Fibroblast of peridontal ligament (primary cell): ENCODE measurements around the gene CBX2.

ENCODE experiments used
- DNase-seq: peaks from one replicate; pipeline ENCODE4 v3.0.0-alpha.2; 2010; ENCODE audit errors: extremely low read depth

CBX2 gene

GRCh38 chr17:79826841-79827578 lies 49.1 kb downstream of the CBX2 start:
- no peak for DNase-seq

GRCh38 chr17:79829004-79829403 lies 51.1 kb downstream of the CBX2 start:
- DNase-seq: no peak

GRCh38 chr17:79829457-79829856 lies 51.5 kb downstream of the CBX2 start:
- no peak for DNase-seq

DNA sequence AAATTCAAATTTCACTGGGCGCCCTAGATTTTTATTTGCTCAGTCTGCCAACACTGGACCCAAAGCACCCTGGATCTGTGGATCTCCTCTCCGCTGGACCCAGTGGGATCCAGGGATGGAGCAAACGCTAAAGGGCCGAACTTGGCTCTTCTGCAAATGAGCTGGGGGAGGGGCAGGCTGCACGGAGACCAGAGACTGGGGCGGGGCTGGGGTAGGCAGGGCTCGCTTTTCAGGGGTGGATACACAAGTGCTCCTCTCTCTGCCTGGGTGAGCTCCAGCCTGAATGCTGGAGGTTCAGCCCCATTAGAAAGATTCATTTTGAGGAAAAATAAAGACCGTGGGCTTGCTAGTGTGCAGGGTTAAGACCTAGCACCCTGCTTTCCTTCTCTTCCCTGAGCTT lies 52.4 kb downstream of the CBX2 start:
- no peak for DNase-seq

DNA sequence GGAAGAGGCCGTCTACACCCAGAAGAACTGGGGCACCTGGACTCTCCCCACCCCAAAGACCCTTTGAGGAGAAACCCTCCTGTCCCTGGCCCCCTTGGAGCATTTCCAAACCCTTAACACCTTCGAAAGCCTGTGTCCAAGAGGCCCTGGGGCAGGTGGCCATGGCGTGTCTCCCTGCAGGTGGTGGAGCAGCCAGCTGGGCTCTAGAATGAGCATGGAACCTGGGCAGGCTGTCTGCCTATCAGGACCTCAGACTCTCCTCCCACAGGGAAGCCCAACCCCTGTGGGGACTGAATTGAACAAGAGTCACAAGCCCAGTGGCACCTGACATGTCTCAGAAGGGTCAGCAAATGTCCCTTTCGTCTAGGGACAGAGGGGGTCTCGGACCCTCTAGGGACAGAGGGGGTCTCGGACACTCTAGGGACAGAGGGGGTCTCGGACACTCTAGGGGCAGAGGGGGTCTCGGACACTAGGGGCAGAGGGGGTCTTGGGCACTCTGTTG lies 52.9 kb downstream of the CBX2 start:
- no peak for DNase-seq

DNA sequence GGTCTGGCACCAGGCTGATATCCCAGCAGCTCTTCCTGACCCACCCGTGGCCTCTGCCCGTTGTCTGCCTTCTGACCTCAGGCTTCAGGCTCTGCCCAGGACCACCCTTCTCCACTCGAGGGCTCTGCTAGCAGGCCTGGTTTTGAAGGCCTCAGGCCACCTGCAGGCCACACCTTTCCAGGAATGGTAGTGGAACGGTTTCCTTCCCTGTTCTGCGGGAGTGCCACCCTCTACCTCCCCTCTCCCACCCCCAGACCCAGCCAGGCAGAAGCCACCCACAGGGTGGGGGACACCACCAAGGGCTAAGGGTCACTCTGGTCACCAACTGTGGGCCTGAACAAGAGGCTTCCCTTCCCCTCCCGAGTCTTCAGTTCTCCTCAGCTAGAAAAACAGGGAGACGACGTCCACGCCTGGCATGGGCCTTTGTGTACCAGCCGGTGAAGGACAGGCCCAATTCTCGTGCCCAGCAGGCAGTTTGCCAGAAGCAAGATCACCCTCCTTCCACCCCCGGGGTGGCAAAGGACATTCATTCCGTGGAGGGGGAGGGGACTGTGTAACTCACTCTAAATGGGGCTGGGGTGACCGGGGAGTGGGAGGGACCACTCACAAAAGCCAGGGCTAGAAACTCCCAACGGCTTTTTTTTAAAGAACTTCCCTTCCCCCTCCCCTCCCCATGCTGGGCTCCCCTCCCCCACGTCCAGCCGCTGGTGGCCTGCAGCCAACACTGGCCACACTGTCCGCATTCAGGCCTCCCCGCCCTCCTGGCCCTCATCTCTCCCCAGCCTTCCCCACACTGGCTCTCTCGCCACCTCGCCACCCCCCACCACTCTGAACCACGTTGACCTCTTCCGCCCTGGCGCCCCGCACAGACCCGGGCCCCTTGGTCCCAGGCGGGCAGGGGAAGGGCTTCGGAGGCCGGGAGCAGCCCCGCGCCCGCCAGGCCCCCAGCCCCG lies 53.6 kb downstream of the CBX2 start:
- no peak for DNase-seq

DNA sequence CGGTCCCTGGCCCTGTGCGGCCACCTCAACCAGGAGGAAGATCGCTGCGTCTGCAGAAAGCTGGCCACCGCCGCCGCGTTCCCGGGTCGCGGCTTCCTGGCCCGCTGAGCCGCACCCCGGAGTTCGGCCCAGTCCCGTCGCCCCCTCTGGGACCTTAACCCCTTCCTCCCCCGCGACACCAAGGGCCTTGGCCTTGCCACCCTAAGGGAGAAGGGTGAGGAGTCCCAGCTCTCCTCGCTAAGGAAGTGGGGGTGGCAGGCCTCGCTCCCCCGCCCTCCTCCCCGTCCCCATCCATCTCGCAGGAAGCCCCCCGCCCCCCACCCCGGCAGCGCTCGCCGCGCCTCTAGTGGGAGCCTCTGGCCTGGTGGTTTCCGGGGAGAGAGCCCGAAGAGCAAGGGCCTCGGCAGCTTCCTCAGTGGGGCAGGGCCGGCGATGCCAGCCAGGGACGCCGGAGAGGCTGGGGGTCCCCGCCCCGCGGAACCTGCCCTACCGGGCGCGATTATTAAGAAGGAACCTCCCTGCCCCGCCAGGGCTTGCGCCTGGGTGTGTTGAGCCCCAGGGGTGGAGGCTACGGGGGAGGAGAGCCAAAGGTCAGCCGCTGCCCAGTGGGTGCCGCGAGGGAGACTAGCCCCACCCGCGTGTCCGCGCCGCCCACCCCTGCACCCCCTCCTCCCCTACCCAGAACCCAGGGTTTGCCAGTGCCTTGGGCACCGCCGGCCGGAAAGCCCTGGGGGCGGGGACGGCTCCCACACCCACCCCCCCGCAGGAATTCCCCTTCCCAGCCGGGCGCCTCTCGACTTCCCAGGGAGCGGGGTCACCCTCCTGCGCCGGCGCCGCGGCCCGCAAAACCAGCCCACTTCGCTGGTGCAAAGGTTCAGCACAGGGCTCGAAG lies 54.5 kb downstream of the CBX2 start:
- DNase-seq: no peak

DNA sequence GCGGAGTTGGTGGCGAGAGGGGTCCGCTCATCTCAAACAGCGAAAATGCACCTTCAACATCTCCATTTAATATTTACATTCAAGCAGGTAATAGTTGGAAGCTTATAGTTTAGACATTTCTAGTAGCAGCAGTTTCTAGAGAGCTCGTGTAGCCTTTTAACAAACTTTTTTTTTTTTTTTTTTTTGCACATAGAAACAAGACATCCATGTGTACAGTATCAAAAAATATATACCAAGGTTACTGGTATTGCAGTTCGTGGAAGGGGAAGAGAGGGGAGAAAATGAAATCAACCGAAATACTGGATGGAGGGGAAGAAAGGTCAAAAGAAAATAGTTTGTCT lies 55.1 kb downstream of the CBX2 start:
- DNase-seq: no peak

- DNase-seq: no peak
Observed at GRCh38 chr17:79833744-79834564, 56.0 kb downstream of the CBX2 start.

DNA sequence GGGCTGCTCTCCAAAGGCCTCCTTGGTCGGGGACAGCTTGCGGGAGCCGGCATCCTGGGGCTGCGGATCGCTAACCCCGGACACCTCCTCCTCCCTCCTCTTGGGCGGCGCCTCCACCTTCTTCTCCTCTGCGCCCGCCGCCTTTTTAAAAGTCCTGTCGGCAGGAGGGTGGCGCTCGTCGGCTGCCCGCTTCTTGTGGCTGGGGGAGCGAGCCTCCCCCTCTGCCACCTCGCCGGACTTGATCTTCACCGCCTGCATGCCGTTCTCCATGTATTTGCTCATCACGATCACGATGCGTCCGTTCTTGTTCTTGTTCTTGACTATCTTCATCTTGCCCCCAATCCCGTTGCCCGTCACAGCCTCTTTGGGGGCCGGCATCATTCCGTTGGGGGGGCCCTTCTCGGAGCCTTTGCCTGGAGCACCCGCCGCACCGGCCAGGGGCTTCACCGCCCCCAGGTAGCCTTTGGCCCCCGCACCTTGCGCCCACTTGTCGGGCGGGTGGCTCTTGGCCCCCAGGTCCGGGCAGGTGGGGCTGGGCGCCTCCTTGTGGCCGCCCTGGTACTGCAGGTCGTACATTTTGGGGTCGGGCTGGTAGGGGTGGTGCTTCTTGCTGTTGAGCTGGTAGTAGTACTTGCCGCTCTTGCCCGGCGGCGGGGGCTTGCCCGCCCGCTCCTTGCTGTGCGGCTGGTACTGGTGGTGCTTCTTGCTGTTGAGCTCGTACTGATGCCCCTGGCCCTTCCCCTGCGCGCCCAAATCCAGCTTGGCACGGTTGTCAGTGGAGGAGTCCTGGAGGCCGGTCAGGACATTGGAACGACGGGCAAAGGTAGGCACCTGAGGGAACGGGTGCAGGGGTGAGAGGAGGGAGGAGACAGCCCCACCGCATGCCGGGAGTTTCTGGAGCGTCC lies 56.9 kb downstream of the CBX2 start:
- no peak for DNase-seq

DNA sequence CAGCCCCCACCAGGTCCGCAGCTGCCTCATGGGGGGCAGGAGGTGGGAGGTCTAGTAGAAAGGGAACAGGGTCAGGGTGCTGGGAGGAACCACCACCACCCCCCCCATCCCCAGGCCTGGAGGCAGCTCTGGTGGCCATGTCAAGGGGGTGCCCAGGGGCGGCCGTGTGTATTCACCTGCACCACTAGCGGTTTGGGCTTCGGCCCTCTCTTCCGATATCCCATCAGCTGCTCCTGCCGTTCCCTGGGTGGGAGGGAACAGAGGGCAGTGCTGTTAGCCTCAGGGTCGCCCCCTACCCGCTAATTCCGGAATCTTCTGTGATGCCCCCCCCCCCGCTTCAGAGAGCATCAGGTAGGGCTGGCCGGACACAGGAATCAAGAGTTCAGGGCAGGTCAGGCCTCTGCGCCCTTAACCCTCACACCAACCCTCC lies 57.5 kb downstream of the CBX2 start:
- no peak for DNase-seq

DNA sequence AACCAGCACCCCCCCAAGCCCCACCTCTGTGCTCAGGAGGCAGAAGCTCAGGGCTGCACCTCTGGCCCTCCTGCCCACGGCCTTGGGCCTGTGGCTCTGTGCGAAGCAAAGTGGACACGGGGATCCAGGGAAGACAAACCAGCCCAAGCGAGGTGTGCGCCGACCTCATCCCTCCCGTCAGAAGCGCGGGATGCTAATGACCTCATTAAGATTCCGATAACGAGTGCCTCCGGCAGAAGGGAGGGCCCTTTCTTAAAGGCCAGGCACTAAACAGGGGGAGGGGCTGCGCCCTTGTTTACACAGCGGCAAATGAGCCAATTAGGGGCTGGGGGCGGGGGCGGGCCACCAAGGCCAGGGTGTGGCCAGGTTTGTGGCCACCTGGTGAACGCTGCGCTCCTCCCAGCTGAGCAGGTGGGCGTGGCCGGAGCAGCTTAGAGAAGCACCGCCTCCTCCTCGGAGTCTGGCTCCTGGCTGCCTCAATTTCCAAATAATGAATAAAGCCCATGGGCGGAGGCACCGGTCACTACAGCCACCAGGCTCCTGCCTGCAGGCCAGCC lies 58.1 kb downstream of the CBX2 start:
- DNase-seq: no peak

- DNase-seq: peak; percentile 36
Observed at GRCh38 chr17:79836510-79836971, 58.6 kb downstream of the CBX2 start.

DNA sequence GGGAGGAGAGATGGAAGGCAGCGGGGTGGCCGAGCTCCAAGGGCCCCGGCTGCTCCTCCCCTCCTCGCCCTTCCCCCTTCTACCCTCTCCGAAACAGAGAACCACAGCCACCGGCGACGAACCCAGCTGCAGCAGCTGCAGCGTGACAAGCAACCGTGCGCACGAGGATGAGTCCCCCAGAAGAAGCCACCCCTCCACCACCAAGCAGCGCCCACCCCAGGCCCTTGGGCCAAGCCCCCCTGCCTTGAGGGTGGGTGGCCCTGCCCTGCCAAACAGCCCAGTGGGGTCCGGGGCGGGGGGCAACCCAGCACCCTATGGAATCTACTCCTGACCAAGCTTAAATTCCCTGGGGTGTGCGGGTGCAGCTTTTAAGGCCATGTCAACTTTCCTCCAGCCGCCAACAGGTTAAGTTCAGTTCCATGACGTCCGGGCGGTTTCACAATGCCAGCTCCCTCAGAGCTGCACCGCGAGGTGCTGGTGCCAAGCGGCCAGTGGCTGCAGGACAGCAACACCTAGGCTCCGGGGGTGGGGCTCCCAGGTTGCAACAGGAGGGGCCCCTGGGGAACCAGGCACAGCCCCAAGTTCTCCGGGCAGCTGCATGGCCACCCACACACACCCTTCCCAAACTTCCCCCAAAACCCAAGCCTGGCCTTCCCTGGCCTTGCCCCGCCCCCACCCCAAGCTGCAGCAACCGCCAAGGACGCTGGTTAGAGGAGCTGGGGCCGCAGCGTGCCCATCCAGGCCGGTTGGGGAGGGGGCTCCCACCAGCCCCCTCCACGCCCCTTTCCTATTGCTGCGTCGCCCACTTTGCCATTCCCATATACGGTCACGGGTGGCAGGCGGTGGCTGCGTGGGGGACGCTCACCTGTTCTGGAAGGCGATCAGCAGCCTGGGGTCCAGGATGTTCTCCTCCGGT lies 59.3 kb downstream of the CBX2 start:
- peak; percentile 68 for DNase-seq
